ENCODE results near the gene SNRNP70. TPM values are rescaled to one million over a fixed set of nuclear protein-coding genes. Genes with fewer than 3 reads are reported as not detected.

Gene SNRNP70
- total and polyA plus RNA-seq, 2 of the 13 experiments (the other 11 are each of a cell fraction or from before 2014, with no cell fraction given), result 150 to 210 TPM

DNA sequence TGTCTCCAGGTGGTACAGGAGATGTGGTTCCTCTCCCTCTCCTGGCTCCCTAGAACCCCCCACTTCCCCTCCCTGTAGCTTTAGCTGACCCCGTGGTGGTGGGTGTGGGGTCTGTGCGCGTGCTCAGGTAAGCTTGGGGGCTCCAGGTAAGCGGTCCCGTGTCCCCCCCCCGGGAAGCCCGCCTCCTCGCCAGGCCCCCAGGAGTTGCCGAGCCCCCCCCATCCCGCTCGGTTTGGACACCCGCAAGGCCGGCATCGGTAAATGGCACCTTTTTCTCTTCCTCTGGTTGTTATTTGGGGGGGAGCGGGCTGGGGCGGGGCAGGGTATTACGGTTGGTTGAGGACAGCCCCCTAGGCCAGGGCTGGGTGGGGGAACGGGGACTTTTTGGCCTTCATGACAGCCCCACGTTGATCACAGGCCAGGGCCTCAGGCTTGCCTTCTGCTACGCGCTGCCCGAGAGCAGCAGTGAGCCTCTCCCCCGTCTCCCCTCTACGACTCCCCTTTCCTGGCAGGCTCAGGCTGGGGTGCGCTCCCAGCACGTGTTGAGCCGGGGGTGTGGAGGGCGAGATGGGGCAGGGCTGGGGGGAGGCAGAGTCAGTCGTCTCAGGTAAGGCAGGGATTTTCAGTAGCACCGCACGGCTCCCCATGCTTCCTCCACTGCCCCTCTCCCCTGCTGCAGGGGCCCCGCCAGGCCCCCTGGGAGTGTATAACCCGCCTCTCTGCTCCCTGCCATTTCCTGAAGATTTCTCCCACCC lies 18.3 kb downstream of the SNRNP70 start:
- Histone ChIP-seq H3K4me2 (ENCODE audit: low read depth, low read length) (no peak overlapping the region), H3K9ac (ENCODE audit: insufficient read depth, low read depth, low read length) (no peak overlapping the region), H3K27me3 (ENCODE audit: control insufficient read depth in 1 of 2, insufficient read depth in 2 of 2, low read length in 2 of 2) (no peaks in the 10 kb centered on the region), H3K9me3 (ENCODE audit: low read length) (no peaks in the 10 kb centered on the region), H4K20me1 (ENCODE audit: insufficient read depth, low read length) (peaks cover 26% of the 10 kb centered on the region), H3K36me3 (replicated peaks in 1 of 2; ENCODE audit: control insufficient read depth in 1 of 2, insufficient read depth in 2 of 2, low read length in 2 of 2) (peaks cover 38 to 89% of the 10 kb centered on the region in 2 experiments), H3K27ac (ENCODE audit: extremely low read length, insufficient read depth, low read length) (no peak overlapping the region), H2AFZ (ENCODE audit: low read length) (no peak overlapping the region), H3K4me1 (ENCODE audit: insufficient read depth, low read length) (no peaks in the 10 kb centered on the region), H3K79me2 (ENCODE audit: insufficient read depth, low read length) (peaks cover 6% of the 10 kb centered on the region), H3K4me3 (replicated peaks in 1 of 3; ENCODE audit: insufficient read depth in 1 of 3, low read depth in 2 of 3, low read length in 3 of 3) (no peak overlapping the region)
- 94% methylated on average over 22 of the region's 33 CpGs for WGBS (ENCODE audit: low lambda C conversion rate)
- in situ Hi-C loops (cut with HindIII; ENCODE audit: extremely low pct_ligation_motif_present, low pct_unique_long_range_greater_than_20kb), result no loop called here
- no TSS peak for BruUV-seq (replicated peaks)
- intact Hi-C loops (cut with micrococcal nuclease; ENCODE audit: unreplicated experiment), result no loop called here
- FAIRE-seq, result no peak
- no peak for DNase-seq (ENCODE audit: low spot score)
- no peak for ATAC-seq
- CTCF ChIA-PET (ENCODE audit: low intra/inter-chr PET ratio, low total read pairs), result no interaction called here
- POLR2A ChIA-PET, result no interaction called here
- TF ChIP-seq KLF6 (CRISPR knock-in tag; IDR thresholded peaks at IDR 0.05) (no peak), ZNF451 (CRISPR knock-in tag; IDR thresholded peaks at IDR 0.05) (no peak), AGO2 (optimal IDR thresholded peaks at IDR 0.05; ENCODE audit: low read depth, low read length) (peak; percentile 56), ELF4 (CRISPR knock-in tag; IDR thresholded peaks at IDR 0.05; ENCODE audit: borderline replicate concordance) (no peak), ZFP82 (CRISPR knock-in tag; IDR thresholded peaks at IDR 0.05; ENCODE audit: borderline replicate concordance) (no peak), SMAD9 (CRISPR knock-in tag; IDR thresholded peaks at IDR 0.05) (no peak), SATB2 (CRISPR knock-in tag; IDR thresholded peaks at IDR 0.05) (no peak), ZNF20 (CRISPR knock-in tag; IDR thresholded peaks at IDR 0.05) (no peak), KDM3A (CRISPR knock-in tag; IDR thresholded peaks at IDR 0.05; ENCODE audit: low read depth) (no peak), BRCA1 (CRISPR knock-in tag; IDR thresholded peaks at IDR 0.05) (no peak), FLYWCH1 (CRISPR knock-in tag; IDR thresholded peaks at IDR 0.05) (no peak)
- TF ChIP-seq, protein P1, sequence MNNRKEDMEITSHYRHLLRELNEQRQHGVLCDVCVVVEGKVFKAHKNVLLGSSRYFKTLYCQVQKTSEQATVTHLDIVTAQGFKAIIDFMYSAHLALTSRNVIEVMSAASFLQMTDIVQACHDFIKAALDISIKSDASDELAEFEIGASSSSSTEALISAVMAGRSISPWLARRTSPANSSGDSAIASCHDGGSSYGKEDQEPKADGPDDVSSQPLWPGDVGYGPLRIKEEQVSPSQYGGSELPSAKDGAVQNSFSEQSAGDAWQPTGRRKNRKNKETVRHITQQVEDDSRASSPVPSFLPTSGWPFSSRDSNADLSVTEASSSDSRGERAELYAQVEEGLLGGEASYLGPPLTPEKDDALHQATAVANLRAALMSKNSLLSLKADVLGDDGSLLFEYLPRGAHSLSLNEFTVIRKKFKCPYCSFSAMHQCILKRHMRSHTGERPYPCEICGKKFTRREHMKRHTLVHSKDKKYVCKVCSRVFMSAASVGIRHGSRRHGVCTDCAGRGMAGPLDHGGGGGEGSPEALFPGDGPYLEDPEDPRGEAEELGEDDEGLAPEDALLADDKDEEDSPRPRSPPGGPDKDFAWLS (CRISPR knock-in tag; IDR thresholded peaks at IDR 0.05; ENCODE audit: borderline replicate concordance), result no peak
- TF ChIP-seq, protein P2, sequence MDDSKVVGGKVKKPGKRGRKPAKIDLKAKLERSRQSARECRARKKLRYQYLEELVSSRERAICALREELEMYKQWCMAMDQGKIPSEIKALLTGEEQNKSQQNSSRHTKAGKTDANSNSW (CRISPR knock-in tag; IDR thresholded peaks at IDR 0.05; ENCODE audit: borderline replicate concordance), result no peak
- TF ChIP-seq, protein P3, sequence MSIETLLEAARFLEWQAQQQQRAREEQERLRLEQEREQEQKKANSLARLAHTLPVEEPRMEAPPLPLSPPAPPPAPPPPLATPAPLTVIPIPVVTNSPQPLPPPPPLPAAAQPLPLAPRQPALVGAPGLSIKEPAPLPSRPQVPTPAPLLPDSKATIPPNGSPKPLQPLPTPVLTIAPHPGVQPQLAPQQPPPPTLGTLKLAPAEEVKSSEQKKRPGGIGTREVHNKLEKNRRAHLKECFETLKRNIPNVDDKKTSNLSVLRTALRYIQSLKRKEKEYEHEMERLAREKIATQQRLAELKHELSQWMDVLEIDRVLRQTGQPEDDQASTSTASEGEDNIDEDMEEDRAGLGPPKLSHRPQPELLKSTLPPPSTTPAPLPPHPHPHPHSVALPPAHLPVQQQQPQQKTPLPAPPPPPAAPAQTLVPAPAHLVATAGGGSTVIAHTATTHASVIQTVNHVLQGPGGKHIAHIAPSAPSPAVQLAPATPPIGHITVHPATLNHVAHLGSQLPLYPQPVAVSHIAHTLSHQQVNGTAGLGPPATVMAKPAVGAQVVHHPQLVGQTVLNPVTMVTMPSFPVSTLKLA (IDR thresholded peaks at IDR 0.05), result no peak
- TF ChIP-seq, protein P4, sequence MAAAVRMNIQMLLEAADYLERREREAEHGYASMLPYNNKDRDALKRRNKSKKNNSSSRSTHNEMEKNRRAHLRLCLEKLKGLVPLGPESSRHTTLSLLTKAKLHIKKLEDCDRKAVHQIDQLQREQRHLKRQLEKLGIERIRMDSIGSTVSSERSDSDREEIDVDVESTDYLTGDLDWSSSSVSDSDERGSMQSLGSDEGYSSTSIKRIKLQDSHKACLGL (CRISPR knock-in tag; IDR thresholded peaks at IDR 0.05), result no peak
- TF ChIP-seq, protein P5, sequence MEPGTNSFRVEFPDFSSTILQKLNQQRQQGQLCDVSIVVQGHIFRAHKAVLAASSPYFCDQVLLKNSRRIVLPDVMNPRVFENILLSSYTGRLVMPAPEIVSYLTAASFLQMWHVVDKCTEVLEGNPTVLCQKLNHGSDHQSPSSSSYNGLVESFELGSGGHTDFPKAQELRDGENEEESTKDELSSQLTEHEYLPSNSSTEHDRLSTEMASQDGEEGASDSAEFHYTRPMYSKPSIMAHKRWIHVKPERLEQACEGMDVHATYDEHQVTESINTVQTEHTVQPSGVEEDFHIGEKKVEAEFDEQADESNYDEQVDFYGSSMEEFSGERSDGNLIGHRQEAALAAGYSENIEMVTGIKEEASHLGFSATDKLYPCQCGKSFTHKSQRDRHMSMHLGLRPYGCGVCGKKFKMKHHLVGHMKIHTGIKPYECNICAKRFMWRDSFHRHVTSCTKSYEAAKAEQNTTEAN (CRISPR knock-in tag; conservative IDR thresholded peaks at IDR 0.05), result no peak
- TF ChIP-seq, protein P6, sequence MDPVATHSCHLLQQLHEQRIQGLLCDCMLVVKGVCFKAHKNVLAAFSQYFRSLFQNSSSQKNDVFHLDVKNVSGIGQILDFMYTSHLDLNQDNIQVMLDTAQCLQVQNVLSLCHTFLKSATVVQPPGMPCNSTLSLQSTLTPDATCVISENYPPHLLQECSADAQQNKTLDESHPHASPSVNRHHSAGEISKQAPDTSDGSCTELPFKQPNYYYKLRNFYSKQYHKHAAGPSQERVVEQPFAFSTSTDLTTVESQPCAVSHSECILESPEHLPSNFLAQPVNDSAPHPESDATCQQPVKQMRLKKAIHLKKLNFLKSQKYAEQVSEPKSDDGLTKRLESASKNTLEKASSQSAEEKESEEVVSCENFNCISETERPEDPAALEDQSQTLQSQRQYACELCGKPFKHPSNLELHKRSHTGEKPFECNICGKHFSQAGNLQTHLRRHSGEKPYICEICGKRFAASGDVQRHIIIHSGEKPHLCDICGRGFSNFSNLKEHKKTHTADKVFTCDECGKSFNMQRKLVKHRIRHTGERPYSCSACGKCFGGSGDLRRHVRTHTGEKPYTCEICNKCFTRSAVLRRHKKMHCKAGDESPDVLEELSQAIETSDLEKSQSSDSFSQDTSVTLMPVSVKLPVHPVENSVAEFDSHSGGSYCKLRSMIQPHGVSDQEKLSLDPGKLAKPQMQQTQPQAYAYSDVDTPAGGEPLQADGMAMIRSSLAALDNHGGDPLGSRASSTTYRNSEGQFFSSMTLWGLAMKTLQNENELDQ (CRISPR knock-in tag; IDR thresholded peaks at IDR 0.05; ENCODE audit: borderline replicate concordance), result no peak
